SIG-M5 treated with dmso at 0.1 percent for 504 hours (cell line): ENCODE data around the gene HGFAC.
"Not testable (repeated sequence)": the region's sequence is repeated elsewhere in the genome, so short reads cannot be mapped to it uniquely, and the experiment has no call there.

Experiments used
- DNase-seq: peaks from one replicate; lab custom pipeline; 2025; ENCODE audit not compliant: unreplicated experiment; lab: John Stamatoyannopoulos, UW

Gene HGFAC

GRCh38 chr4:3440979-3441500 lies 728 bp upstream of the HGFAC start:
- DNase-seq = no peak

DNA sequence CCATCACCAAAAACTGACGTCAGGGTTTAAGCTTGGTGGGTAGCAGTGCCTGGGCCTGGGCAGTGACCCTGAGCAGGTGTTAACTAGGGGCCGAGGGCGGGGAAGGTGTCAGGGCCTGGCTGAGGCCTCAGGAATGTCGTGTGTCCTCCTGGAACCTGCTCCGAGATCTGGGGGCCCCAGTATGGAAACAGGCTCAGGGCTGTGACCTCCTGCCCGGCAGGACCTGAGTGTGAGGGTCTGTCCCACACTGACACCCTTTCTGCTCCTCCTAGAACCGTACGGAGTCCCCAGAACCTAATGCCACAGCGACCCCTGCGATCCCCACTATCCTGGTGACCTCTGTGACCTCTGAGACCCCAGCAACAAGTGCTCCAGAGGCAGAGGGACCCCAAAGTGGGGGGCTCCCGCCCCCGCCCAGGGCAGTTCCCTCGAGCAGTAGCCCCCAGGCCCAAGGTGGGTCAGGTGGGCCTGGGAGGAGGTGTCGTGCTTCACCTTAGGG lies 741 bp downstream of the HGFAC start:
- DNase-seq = no peak

DNA sequence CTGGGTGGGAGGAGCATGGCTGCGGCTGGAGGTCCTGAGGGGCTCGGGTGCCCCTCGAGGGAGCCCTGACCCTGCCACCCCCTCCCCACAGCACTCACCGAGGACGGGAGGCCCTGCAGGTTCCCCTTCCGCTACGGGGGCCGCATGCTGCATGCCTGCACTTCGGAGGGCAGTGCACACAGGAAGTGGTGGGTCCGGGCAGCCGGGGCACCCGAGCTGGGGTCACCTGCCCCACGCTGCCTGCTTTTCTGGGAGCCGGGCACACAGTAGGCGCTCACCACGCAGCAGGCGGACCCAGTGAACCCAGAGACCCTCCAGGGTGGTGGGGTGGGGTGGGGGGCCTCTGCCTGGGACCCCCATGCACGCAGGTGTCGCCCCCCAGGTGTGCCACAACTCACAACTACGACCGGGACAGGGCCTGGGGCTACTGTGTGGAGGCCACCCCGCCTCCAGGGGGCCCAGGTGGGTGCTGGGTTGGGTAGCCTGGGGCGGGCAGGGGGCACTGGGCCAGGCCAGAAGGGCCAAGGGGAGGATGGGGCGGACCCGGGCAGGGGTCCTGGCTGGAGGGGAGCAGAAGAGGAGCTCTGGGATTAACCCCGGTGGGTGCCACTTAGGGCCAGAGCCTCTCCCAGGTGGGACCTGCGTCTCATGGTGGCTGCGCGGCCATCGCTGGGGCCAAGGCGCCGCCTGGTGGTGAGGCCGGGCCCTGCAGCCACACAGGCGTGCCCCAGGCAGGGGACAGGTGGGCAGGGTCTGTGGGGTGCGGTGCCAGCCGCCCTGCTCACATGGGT lies 1.4 kb downstream of the HGFAC start:
- DNase-seq = no peak

DNA sequence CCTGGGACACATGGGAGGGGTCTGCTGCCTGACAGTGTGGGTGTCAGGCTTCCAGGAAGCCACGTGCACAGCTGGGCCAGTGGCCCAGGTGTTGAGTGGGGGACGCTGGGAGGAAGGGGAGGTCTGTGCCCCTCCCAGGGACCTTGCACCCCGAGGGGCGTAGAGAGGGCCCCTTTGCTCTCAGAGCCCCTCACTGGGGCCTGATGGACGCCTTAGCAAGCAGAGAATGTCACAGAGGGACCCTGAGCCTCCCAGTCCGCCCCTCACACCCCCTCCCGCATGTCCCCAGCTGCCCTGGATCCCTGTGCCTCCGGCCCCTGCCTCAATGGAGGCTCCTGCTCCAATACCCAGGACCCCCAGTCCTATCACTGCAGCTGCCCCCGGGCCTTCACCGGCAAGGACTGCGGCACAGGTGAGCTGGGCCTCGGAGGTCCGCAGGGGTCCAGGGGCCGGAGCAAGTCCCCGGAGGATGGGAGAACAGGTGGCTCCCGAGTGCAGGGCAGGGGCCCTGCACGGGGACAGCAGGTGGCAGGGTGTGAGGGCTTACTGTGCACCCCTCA lies 2.1 kb downstream of the HGFAC start:
- no peak for DNase-seq

- DNase-seq = no peak
Measured at GRCh38 chr4:3444351-3445110, 2.8 kb downstream of the HGFAC start.

GRCh38 chr4:3445111-3445820 lies 3.5 kb downstream of the HGFAC start:
- no peak for DNase-seq

DNA sequence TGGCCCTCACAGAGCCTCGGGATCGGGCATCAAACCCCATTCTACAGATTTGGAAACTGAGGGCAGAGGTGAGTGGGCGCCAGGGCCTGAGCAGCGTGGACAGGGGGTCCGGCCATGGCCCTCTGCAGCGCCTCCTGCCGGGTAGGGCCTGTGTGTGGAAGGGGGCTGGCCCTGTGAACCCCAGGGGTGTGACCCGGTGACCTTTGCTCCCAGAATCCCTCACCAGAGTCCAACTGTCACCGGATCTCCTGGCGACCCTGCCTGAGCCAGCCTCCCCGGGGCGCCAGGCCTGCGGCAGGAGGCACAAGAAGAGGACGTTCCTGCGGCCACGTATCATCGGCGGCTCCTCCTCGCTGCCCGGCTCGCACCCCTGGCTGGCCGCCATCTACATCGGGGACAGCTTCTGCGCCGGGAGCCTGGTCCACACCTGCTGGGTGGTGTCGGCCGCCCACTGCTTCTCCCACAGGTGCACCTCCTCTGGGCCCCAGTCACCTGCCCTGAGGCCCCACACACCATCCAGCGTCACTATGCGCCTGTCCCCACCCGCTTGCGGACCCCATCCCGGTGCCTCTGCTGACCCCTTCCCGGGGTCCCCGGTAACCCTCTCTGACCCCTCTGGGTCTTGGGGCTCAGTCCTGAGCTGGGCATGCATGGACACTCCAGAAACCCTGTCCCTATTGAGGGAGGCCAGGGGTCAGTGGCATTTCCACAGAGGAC lies 4.2 kb downstream of the HGFAC start:
- no peak for DNase-seq

- no peak for DNase-seq
Measured at GRCh38 chr4:3446631-3447320, 5.0 kb downstream of the HGFAC start.

- DNase-seq = no peak
Measured at GRCh38 chr4:3447431-3448395, 5.9 kb downstream of the HGFAC start.

DNA sequence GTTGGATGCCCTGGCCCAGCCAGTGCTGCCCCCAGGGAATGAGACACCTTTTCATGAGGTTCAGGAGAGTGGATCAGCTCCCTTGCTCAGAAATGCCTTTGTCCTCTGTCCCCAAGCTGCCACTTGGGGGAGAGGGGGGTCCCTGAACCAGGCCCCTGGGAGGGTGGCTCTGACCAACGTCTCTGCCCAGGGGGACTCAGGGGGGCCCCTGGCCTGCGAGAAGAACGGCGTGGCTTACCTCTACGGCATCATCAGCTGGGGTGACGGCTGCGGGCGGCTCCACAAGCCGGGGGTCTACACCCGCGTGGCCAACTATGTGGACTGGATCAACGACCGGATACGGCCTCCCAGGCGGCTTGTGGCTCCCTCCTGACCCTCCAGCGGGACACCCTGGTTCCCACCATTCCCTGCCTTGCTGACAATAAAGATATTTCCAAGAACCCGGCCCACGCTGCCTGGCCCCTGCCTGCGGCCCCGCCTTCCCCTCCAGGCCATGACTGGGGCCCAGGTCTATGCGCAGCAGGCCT lies 7.3 kb downstream of the HGFAC start:
- DNase-seq = no peak

DNA sequence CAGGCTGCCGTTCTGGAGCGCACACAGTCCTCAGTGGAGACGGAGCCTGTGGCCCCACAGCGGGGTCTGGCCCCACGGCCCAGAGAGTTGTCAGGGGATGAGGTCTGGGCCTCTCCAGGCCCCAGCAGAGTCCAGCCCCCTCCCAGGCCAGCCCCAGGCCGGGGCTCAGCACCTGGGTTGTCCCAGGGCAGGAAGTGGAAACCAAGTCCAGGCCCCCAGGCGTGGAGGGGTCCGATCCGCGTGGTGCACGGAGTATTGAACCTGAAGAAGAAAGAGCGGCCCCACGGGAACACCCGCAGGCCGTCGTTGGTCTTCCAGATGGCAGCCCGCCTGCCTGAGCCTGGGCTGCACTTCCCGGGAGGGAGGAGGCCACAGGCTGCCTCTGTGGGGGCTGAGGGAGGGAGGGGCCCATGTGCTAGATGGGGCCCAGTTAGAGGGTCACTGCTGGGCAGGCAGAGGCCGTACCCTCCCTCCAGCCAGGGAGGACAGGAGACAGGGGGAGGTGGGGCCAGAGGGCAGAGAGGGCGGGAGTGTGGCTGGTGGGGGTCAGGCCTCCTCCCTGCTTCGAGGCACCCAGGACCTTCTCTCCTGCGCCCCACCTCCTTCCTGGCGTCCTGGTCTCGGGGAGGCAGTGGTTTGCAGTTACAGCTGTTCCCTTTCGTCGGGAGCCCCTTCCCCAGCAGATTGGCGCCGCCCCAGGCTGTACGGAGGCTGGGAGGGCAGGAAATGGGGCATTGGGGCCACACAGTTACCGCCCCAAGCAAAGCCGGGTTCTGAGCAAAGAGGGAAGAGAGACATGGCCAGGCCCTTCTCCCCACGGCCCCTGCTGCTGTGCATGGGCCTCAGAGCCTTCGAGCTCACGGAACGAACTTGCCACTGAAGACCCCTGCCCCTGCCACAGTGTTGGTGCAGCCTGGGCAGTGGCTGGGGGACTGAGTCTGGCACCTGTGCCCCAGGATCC lies 8.1 kb downstream of the HGFAC start:
- DNase-seq = no peak

DNA sequence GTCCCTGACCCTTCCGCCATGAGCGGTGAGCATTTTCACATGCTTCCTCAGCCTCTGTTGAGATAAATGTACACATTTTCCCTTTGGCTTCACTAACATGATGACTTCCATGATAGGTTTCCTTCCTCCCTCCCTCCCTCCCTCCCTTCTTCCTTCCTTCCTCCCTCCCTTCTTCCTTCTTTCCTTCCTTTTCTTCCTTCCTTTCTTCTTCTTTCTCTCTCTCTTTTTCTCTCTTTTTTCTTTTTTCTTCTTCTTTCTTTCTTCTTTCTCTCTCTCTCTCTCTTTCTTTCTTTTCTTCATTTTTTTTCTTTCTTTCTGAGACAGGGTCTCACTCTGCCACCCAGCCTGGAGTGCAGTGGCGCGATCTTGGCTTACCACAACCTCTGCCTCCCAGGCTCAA lies 8.9 kb downstream of the HGFAC start:
- no peak for DNase-seq

DNA sequence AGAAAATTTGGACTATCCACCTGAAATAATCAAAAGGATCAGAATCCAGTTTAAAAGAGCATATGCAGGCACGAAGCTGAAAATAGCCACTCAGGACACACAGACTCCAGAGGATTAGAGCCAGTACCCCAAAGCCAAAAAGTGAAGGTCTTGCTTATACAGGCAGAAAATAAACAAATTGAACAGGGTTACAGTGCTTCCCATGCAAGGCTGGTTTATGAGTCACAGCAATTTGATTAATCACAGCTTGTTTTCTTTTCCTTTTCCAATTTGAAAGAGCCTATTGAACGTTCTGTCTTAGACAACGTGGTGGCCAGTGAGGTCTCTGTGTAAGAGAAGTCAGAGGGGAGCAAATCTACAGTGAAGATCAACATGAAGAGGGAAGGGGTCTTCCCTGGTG lies 10.2 kb downstream of the HGFAC start:
- no peak for DNase-seq

GRCh38 chr4:3452376-3452775 lies 10.6 kb downstream of the HGFAC start:
- no peak for DNase-seq

- not testable (repeated sequence) for DNase-seq
Measured at GRCh38 chr4:3455596-3455995, 13.8 kb downstream of the HGFAC start.

- DNase-seq = no peak
Measured at GRCh38 chr4:3458371-3458770, 16.6 kb downstream of the HGFAC start.

- not testable (repeated sequence) for DNase-seq
Measured at GRCh38 chr4:3459156-3459555, 17.4 kb downstream of the HGFAC start.
